BLaER1 (cell line): ENCODE results near the gene MC2R.

Experiments
- H3K27ac ChIP-seq: shearing (Covaris generic); formaldehyde crosslinking; 2 replicates; pipeline ENCODE4 v1.8.1; 2022
- H3K27me3 ChIP-seq: shearing (Covaris generic); formaldehyde crosslinking; 2 replicates; pipeline ENCODE4 v1.8.1; 2022
- H3K36me3 ChIP-seq: shearing (Covaris generic); formaldehyde crosslinking; 2 replicates; pipeline ENCODE4 v1.8.1; 2022
- H3K4me1 ChIP-seq: shearing (Covaris generic); formaldehyde crosslinking; 2 replicates; pipeline ENCODE4 v1.8.1; 2022
- H3K4me2 ChIP-seq: shearing (Covaris generic); formaldehyde crosslinking; 2 replicates; pipeline ENCODE4 v1.8.1; 2022
- H3K4me3 ChIP-seq: shearing (Covaris generic); formaldehyde crosslinking; 2 replicates; pipeline ENCODE4 v1.8.1; 2022
- H3K9ac ChIP-seq: shearing (Covaris generic); formaldehyde crosslinking; 2 replicates; pipeline ENCODE4 v1.8.1; 2022
- H3K9me3 ChIP-seq: shearing (Covaris generic); formaldehyde crosslinking; 2 replicates; pipeline ENCODE4 v1.8.1; 2022
- H4K20me1 ChIP-seq: shearing (Covaris generic); formaldehyde crosslinking; 2 replicates; pipeline ENCODE4 v1.8.1; 2022
- Cebpa-rat ChIP-seq: shearing (Covaris generic); IDR thresholded peaks from 2 replicates; pipeline ENCODE4 v1.8.1; 2022

MC2R gene

DNA sequence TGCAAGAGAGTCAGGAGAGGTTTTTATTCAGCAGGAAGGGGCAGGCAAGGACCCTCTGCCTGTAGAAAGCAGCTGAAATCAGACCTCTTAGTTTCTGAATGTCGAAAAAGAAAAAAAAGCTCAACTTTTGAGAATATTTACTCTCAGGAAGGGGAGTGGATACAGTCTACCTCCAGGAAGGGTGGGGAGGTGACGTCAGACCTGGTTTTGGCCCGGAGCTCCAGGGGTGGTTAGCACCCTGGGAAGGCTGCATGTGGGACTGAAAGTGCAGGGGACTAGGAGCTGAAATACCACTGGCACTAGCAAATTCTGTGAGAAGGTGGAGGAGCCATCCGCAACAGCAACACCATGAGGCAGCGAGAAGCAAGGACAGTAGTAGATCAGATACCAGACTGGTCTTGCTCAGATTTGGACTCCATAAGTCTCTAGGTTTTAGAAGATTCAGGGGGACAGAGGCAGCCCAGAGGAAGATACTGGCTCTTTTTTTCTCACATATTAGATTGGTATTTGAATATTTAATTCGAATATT lies 19.8 kb downstream of the MC2R start:
- Histone ChIP-seq H3K27ac (no peak overlapping the region), H3K9me3 (no peaks in the 10 kb centered on the region), H3K9ac (no peak overlapping the region), H3K27me3 (no peaks in the 10 kb centered on the region), H3K4me3 (no peak overlapping the region), H4K20me1 (no peaks in the 10 kb centered on the region), H3K4me1 (peaks cover 18% of the 10 kb centered on the region), H3K36me3 (no peaks in the 10 kb centered on the region), H3K4me2 (no peak overlapping the region)
- TF ChIP-seq Cebpa-rat, result no peak

DNA sequence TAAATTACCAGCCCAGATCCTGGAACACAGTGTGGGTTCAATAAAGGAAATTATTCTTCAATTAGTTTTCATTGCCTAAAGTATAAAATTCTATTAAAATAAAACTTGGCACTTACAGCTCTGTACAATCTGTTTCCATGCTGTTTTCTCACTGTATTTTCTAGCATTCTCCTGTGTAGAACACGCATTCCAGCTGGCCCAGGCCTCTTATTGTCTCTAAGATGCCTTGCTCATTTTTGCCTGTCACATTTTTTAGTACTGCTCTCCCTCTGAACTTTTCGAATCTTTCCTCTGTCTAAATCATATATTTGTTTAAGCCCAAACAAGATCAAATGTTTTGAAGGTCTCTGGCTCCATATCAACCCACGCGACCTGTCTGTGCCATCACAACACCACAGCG lies 20.8 kb downstream of the MC2R start:
- no peak overlapping the region for H3K9ac ChIP-seq
- no peaks in the 10 kb centered on the region for H3K36me3 ChIP-seq
- peaks cover 18% of the 10 kb centered on the region for H3K4me1 ChIP-seq
- H3K27me3 ChIP-seq, result no peaks in the 10 kb centered on the region
- H4K20me1 ChIP-seq, result no peaks in the 10 kb centered on the region
- H3K4me3 ChIP-seq, result no peak overlapping the region
- no peak for TF ChIP-seq Cebpa-rat
- H3K4me2 ChIP-seq, result no peak overlapping the region
- H3K27ac ChIP-seq, result no peak overlapping the region
- H3K9me3 ChIP-seq, result no peaks in the 10 kb centered on the region

DNA sequence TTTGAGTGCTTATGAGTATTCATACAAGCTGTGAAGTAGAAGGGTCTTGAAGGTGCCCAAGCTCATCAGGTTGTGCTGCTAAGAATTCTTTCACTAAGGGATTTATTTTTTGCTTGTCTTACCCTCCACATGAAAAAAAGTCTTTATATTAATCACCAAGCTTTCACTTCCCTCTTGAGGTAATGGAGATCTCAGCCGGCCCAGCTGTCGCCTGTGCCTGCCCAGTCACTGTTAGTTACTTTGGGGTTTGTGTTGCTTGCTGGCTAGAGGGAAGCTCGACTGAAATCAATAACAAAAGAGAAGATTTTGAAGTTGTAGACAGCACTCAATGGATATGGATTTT lies 21.9 kb downstream of the MC2R start:
- H3K9me3 ChIP-seq, result no peaks in the 10 kb centered on the region
- H3K27me3 ChIP-seq, result no peaks in the 10 kb centered on the region
- peak overlapping the region; percentile 27 for H3K4me2 ChIP-seq
- H3K9ac ChIP-seq, result no peak overlapping the region
- peaks cover 25% of the 10 kb centered on the region for H3K4me1 ChIP-seq
- no peaks in the 10 kb centered on the region for H3K36me3 ChIP-seq
- no peak overlapping the region for H3K4me3 ChIP-seq
- H4K20me1 ChIP-seq, result no peaks in the 10 kb centered on the region
- no peak for TF ChIP-seq Cebpa-rat
- H3K27ac ChIP-seq, result no peak overlapping the region

DNA sequence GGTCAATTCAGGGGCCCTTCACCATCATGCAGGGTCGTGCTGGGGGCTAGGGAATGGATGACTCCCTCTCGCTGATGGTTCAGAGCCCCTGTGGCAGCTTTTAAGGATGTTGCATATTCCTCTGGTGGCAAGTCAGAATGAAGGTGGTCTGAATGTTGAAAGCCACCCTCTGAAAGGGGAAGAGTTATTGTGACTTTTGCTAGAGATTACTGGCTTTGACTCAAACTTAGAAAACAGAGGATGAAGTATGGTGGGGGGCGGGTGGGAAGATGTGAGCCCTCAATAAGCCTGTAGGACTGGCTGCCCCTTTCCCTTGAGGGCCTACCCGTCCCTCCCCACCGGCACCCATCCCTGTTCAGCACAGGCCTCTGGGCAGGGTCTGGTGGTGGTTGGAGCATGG lies 23.2 kb downstream of the MC2R start:
- H3K27me3 ChIP-seq, result no peaks in the 10 kb centered on the region
- no peak for TF ChIP-seq Cebpa-rat
- H3K4me3 ChIP-seq, result no peak overlapping the region
- H3K4me1 ChIP-seq, result peaks cover 32% of the 10 kb centered on the region
- H3K9ac ChIP-seq, result no peak overlapping the region
- no peak overlapping the region for H3K27ac ChIP-seq
- H3K36me3 ChIP-seq, result no peaks in the 10 kb centered on the region
- H3K4me2 ChIP-seq, result no peak overlapping the region
- no peaks in the 10 kb centered on the region for H4K20me1 ChIP-seq
- H3K9me3 ChIP-seq, result no peaks in the 10 kb centered on the region

DNA sequence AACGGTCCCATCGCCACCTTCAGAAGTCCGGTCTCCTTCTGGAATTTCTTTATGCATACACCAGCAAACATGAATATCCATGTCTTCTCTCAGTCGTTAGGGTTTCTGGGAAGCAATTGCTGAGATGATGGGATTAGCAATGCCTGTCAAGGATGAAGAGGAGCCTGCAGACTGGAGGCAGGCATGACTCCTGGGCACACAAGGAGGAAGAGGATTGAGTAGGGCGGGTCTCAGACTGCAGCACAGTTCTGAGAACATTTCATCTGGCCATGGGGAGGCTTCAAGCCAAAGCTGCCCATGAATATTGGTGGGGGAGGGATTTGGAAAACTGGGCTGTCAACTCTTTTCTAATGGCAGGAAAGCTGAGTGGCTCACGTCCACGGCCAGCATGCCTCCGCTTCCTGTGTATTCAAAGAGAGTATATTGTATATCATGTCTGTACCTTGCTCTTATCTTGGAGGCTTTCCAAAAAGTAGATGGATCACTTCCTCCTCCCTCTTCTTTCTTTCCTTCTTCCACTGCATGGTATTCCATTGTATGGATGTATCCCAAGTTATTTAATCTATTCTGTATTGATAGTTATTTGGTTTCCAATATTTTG lies 24.5 kb downstream of the MC2R start:
- peaks cover 32% of the 10 kb centered on the region for H3K4me1 ChIP-seq
- H3K27me3 ChIP-seq, result no peaks in the 10 kb centered on the region
- no peak overlapping the region for H3K4me2 ChIP-seq
- no peak overlapping the region for H3K27ac ChIP-seq
- TF ChIP-seq Cebpa-rat, result no peak
- H3K4me3 ChIP-seq, result no peak overlapping the region
- no peaks in the 10 kb centered on the region for H3K9me3 ChIP-seq
- no peaks in the 10 kb centered on the region for H4K20me1 ChIP-seq
- H3K36me3 ChIP-seq, result no peaks in the 10 kb centered on the region
- H3K9ac ChIP-seq, result no peak overlapping the region

DNA sequence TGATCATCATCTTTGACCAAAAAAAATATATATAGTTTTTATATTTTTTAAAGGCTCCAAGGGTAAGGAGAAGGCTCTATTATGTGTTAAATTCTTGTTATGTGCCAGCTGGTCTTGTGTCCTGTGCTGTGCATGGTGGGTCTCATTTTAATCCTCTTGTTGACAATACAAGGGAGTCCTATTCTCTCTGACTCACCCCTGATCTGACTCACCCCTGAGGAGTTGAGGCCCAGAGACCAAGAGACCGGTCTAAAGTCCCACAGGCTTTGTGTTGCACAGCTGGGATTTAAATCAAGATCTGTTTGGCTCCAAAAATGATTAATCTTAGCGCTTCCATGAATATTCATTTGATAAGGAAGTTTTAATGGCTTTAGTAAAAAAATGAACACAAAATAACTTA lies 25.7 kb downstream of the MC2R start:
- H4K20me1 ChIP-seq, result no peaks in the 10 kb centered on the region
- H3K9ac ChIP-seq, result no peak overlapping the region
- H3K27me3 ChIP-seq, result no peaks in the 10 kb centered on the region
- H3K36me3 ChIP-seq, result no peaks in the 10 kb centered on the region
- no peak overlapping the region for H3K4me2 ChIP-seq
- no peak overlapping the region for H3K4me3 ChIP-seq
- no peaks in the 10 kb centered on the region for H3K9me3 ChIP-seq
- no peak overlapping the region for H3K27ac ChIP-seq
- peaks cover 32% of the 10 kb centered on the region for H3K4me1 ChIP-seq
- no peak for TF ChIP-seq Cebpa-rat

DNA sequence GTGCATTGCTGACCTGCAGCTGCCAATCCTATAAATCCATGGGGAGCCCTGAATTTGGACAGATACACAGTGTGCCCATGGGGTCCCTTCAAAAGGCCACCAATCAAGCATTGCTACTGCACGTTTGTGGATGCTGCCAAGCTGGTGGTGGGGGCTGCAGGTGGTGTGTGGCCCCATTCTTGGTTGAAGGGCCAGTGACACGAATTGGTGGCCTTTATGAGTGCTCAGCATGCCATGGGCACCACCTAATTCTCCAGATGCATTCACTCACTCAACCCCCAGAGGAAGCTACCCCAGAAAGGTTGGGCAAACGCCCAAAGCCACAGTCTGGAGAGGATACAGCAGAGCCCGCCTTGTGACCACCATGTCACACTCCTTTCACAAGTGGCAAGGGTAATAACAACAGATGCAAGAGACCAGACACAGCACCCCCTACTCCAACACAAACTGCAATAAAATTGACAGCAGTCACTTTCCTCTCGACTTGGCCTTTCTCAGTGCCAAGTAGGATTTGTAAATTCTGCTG lies 27.1 kb downstream of the MC2R start:
- TF ChIP-seq Cebpa-rat, result no peak
- Histone ChIP-seq H3K4me2 (peak overlapping the region; percentile 58), H3K4me3 (no peak overlapping the region), H3K9me3 (no peaks in the 10 kb centered on the region), H4K20me1 (no peaks in the 10 kb centered on the region), H3K27me3 (no peaks in the 10 kb centered on the region), H3K9ac (no peak overlapping the region), H3K36me3 (no peaks in the 10 kb centered on the region), H3K4me1 (peaks cover 25% of the 10 kb centered on the region), H3K27ac (no peak overlapping the region)

DNA sequence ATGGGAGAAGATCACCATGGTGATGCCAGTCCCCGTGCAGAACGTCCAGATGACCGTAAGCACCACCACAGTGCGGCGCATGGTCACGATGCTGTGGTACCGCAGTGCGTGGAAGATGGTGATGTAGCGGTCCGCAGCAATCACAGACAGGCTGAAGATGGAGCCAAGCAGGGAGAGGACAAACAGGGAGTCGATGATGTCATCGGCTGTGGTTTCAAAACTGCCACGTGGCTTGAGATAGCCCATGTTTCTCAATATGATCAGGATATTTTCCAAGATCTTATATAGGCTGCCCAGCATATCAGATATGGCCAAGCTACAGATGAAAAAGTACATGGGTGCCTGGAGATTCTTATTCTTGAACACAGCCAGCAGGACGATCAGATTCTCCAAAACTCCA lies 30.3 kb downstream of the MC2R start:
- no peak overlapping the region for H3K4me2 ChIP-seq
- H3K9me3 ChIP-seq, result no peaks in the 10 kb centered on the region
- peaks cover 14% of the 10 kb centered on the region for H3K4me1 ChIP-seq
- H4K20me1 ChIP-seq, result no peaks in the 10 kb centered on the region
- H3K4me3 ChIP-seq, result no peak overlapping the region
- H3K27ac ChIP-seq, result no peak overlapping the region
- no peak for TF ChIP-seq Cebpa-rat
- no peaks in the 10 kb centered on the region for H3K27me3 ChIP-seq
- no peaks in the 10 kb centered on the region for H3K36me3 ChIP-seq
- no peak overlapping the region for H3K9ac ChIP-seq

DNA sequence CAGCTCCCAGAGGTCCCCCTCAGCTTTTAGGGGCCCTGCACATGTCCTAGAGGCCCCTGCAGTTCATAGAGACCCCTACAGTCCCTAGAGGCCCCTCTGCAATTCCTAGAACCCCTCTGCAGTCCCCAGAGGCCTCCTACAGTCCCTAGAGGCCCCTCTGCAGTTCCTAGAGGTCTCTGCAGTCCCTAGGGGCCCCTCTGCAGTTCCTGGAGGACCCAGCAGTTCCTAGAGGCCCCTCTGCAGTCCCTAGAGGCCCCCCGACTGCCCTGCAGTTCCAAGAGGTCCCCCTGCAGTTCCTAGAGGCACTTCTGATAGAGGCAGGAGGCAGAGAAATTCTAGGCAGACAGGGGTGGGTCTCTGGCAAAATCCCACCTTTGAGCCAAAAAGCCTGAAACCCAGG lies 35.4 kb downstream of the MC2R start:
- H3K9ac ChIP-seq, result no peak overlapping the region
- no peaks in the 10 kb centered on the region for H3K4me1 ChIP-seq
- no peak overlapping the region for H3K27ac ChIP-seq
- no peaks in the 10 kb centered on the region for H4K20me1 ChIP-seq
- TF ChIP-seq Cebpa-rat, result no peak
- H3K9me3 ChIP-seq, result no peaks in the 10 kb centered on the region
- H3K36me3 ChIP-seq, result no peaks in the 10 kb centered on the region
- no peak overlapping the region for H3K4me2 ChIP-seq
- H3K4me3 ChIP-seq, result no peak overlapping the region
- H3K27me3 ChIP-seq, result no peaks in the 10 kb centered on the region

DNA sequence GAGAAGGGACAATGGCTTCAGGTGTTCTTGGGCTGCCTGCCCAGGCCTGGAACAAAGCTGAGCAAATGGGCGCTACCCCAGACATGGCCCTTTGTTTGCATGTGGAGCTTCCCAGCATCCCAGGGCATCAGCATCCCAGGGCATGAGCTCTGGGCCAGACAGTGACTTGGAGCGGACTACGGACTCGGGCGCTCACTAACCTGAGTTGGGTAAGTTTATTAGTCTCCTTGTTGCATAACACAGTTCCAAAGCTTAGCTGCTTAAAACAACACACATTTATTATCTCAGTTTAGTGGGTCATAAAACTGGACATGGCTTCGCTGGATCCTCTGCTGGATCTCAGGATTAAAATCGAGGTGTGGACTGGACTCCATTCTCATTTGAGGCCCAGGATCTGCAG lies 35.8 kb downstream of the MC2R start:
- Histone ChIP-seq H3K9me3 (no peaks in the 10 kb centered on the region), H3K27ac (no peak overlapping the region), H3K4me1 (no peaks in the 10 kb centered on the region), H3K36me3 (no peaks in the 10 kb centered on the region), H3K4me3 (no peak overlapping the region), H3K4me2 (no peak overlapping the region), H4K20me1 (no peaks in the 10 kb centered on the region), H3K9ac (no peak overlapping the region), H3K27me3 (no peaks in the 10 kb centered on the region)
- TF ChIP-seq Cebpa-rat, result no peak

DNA sequence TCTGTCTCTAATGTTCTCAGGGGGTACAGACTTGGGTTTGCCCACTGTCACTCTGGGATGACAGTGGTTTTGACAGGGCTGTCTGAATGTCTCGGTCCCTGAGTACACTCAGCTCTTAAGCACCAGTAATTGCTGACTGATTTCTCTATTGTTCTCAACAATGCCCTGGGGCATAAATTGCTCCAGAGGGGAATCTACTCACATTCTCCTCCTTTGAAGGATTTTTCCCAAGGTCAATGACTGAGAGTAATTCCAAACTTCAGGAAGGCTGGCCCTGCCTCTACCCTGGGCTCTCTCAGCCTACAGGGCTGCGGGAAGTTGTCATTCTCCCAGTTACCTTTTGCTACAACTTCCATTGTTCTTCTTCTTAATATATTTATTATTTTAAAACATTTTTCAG lies 36.5 kb downstream of the MC2R start:
- no peaks in the 10 kb centered on the region for H3K27me3 ChIP-seq
- H3K36me3 ChIP-seq, result no peaks in the 10 kb centered on the region
- no peaks in the 10 kb centered on the region for H3K4me1 ChIP-seq
- no peaks in the 10 kb centered on the region for H3K9me3 ChIP-seq
- H4K20me1 ChIP-seq, result no peaks in the 10 kb centered on the region
- H3K4me2 ChIP-seq, result no peak overlapping the region
- no peak overlapping the region for H3K27ac ChIP-seq
- no peak for TF ChIP-seq Cebpa-rat
- H3K9ac ChIP-seq, result no peak overlapping the region
- H3K4me3 ChIP-seq, result no peak overlapping the region
